HUES64 (cell line): ENCODE measurements around the gene ASPSCR1.
A peak's percentile ranks its signal among the peaks of the same experiment; 100 is the strongest.

Source experiments
- H3K27ac ChIP-seq: 2 replicates; pipeline ENCODE4 v1.7.0; 2013; ENCODE audit warnings: low read depth, low read length, inconsistent platforms
- H3K27me3 ChIP-seq: 2 replicates; pipeline ENCODE4 v1.6.1; 2013; ENCODE audit warnings: mild to moderate bottlenecking, low read length; ENCODE audit not compliant: insufficient read depth
- H3K36me3 ChIP-seq: 2 replicates; pipeline ENCODE4 v1.6.1; 2013; ENCODE audit warnings: mild to moderate bottlenecking, low read length; ENCODE audit not compliant: insufficient read depth
- H3K4me1 ChIP-seq: 2 replicates; pipeline ENCODE4 v1.6.1; 2013; ENCODE audit warnings: mild to moderate bottlenecking, low read length, moderate library complexity; ENCODE audit not compliant: insufficient read depth
- H3K4me3 ChIP-seq: 2 replicates; pipeline ENCODE4 v1.5.1; 2013; ENCODE audit warnings: mild to moderate bottlenecking, low read length, moderate library complexity
- H3K9ac ChIP-seq: 2 replicates; pipeline ENCODE4 v1.6.1; 2013; ENCODE audit warnings: mild to moderate bottlenecking, low read depth, low read length
- H3K9me3 ChIP-seq: 2 replicates; pipeline ENCODE4 v1.6.1; 2013; ENCODE audit warnings: low read depth, low read length; ENCODE audit not compliant: insufficient read depth
- WGBS: fragments of 150-250, 120-280 bp; methylation state at CpG from one replicate; pipeline ENCODE4 v1.1.7; 2013; ENCODE audit warnings: missing lambda C conversion rate; 5-methylcytosine and 5-hydroxymethylcytosine counted together

The ASPSCR1 gene

DNA sequence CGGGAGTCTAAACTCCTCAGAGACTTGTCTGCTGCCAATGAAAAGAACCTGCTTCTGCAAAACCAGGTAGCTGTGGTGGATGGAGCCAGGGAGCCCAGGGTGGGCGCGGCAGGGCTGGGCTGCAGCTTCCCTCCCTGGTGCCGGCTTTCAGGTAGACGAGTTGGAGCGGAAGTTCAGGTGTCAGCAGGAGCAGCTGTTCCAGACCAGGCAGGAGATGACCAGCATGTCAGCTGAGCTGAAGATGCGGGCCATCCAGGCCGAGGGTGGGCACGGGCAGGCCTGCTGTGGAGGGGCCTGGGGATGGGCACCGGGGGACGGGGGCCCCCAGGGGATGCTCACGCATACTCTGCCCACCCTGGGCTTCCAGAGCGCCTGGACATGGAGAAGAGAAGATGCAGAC is 50.8 kb downstream of the ASPSCR1 start:
- no peak overlapping the region for H3K27ac ChIP-seq
- H3K9ac ChIP-seq = no peak overlapping the region
- no peaks in the 10 kb centered on the region for H3K36me3 ChIP-seq
- H3K4me3 ChIP-seq = no peak overlapping the region
- H3K4me1 ChIP-seq = 0 out of 2 replicates have a peak, but pooled peaks cover 5% of the 10 kb centered on the region
- no peaks in the 10 kb centered on the region for H3K9me3 ChIP-seq
- H3K27me3 ChIP-seq = 0 out of 2 replicates have a peak, but pooled peaks cover 6% of the 10 kb centered on the region
- 97% methylated on average over 13 of the region's 13 CpGs for WGBS

DNA sequence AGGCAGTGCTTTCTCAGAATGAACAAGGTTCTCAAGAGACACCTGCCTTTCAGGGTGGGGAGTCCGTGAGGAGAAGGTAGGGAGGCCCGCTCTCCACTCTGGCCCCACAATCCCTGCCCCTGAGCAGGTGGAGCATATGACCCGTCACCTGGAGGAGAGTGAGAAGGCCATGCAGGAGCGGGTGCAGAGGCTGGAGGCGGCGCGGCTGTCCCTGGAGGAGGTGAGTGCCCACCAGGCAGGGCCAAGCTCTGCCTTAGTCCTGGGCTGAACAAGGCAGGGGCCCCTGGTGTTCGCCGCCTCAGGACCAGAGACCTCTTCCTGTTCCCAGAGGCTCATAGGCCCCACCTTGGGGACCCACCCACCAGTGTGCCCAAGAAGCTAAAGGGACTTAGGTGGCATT is 51.5 kb downstream of the ASPSCR1 start:
- Histone ChIP-seq H3K36me3 (no peaks in the 10 kb centered on the region), H3K27ac (no peak overlapping the region), H3K9ac (no peak overlapping the region), H3K27me3 (0 out of 2 replicates have a peak, but pooled peaks cover 4% of the 10 kb centered on the region), H3K4me1 (0 out of 2 replicates have a peak, but pooled peaks cover 5% of the 10 kb centered on the region), H3K9me3 (no peaks in the 10 kb centered on the region), H3K4me3 (no peak overlapping the region)
- WGBS = 94% methylated on average over 9 of the region's 9 CpGs

DNA sequence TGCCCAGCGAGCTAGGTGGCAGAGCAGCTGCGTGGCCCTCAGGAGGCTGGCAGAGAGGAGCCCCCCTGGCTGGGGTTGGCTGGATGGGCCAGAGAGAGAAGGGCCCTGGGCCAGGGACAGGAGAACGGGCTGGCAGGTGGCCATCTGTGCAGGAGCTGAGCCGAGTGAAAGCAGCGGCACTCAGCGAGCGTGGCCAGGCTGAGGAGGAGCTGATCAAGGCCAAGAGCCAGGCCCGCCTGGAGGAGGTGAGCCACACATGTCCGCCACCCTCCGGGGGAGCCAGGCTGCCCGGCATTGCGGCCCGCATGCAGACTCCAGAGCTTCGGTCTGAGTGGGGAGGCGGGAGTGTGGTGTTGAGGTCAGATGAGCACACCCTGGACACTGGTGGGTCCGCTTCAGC is 52.0 kb downstream of the ASPSCR1 start:
- H3K27ac ChIP-seq = no peak overlapping the region
- H3K9ac ChIP-seq = no peak overlapping the region
- WGBS = 94% methylated on average over 16 of the region's 16 CpGs
- no peaks in the 10 kb centered on the region for H3K9me3 ChIP-seq
- H3K27me3 ChIP-seq = 0 out of 2 replicates have a peak, but pooled peaks cover under 1% of the 10 kb centered on the region
- H3K4me1 ChIP-seq = 0 out of 2 replicates have a peak, but pooled peaks cover 5% of the 10 kb centered on the region
- no peaks in the 10 kb centered on the region for H3K36me3 ChIP-seq
- no peak overlapping the region for H3K4me3 ChIP-seq

DNA sequence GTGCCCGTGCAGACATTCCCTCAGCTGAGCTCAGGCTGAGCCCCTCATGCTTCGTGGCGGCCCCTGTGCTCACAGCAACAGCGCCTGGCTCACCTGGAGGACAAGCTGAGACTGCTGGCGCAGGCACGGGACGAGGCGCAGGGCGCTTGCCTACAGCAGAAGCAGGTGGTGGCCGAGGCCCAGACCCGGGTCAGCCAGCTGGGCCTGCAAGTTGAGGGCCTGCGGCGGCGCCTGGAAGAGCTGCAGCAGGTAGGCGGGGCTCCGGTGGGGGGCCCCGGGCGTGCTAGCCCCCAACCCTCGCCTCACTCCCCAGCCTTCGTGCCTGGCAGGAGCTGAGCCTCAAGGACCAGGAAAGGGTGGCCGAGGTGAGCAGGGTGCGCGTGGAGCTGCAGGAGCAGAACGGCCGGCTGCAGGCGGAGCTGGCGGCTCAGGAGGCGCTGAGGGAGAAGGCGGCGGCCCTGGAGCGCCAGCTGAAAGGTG is 52.6 kb downstream of the ASPSCR1 start:
- H3K9ac ChIP-seq = no peak overlapping the region
- peak overlapping the region; percentile 8; the same call in 1 of the 2 replicates for H3K4me3 ChIP-seq
- no peaks in the 10 kb centered on the region for H3K9me3 ChIP-seq
- 70% methylated on average over 31 of the region's 31 CpGs for WGBS
- H3K27me3 ChIP-seq = no peaks in the 10 kb centered on the region
- no peaks in the 10 kb centered on the region for H3K36me3 ChIP-seq
- no peak overlapping the region for H3K27ac ChIP-seq
- H3K4me1 ChIP-seq = 0 out of 2 replicates have a peak, but pooled peaks cover 5% of the 10 kb centered on the region

DNA sequence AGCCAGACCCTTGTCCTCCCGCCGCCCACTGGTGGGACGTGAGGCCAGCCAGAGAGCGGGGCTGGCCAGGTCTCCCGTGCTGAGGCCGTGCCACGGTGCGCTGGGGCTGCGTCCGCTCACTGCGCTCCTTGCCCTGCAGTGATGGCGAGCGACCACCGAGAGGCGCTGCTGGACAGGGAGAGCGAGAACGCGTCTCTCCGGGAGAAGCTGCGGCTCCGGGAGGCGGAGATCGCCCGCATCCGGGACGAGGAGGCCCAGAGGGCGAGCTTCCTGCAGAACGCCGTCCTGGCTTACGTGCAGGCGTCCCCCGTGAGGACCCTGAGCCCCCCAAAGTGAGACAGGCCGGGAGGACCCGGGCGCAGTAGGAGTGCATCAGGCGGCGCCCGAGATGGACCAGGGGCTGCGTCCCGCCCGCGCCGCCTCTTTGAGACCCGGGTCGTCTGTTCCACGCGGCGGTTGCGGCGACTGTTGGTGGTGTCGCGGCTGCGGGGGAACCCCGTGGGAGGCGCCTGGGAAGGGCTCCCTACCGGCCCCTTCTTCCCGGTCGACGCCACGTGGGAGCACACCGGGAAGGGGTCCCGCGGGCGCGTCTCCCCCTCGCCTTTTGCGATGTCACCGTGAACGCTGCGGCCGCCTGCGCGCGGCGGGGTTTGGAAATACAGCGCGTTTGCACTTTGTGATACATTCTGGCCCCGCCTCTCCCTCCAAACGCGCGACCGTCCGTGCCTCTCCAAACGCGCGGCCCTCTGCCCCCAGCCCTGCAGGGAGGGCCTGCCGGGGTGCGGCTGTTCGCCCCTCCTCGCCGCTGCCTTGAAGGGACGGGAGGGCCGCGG is 53.3 kb downstream of the ASPSCR1 start:
- H3K36me3 ChIP-seq = no peaks in the 10 kb centered on the region
- H3K4me3 ChIP-seq = peak overlapping the region; percentile 60
- peak overlapping the region; percentile 65 for H3K9ac ChIP-seq
- no peak overlapping the region for H3K27ac ChIP-seq
- H3K9me3 ChIP-seq = no peaks in the 10 kb centered on the region
- whole genome bisulfite sequencing = 1% methylated on average over 94 of the region's 94 CpGs
- H3K4me1 ChIP-seq = 0 out of 2 replicates have a peak, but pooled peaks cover 5% of the 10 kb centered on the region
- H3K27me3 ChIP-seq = no peaks in the 10 kb centered on the region

DNA sequence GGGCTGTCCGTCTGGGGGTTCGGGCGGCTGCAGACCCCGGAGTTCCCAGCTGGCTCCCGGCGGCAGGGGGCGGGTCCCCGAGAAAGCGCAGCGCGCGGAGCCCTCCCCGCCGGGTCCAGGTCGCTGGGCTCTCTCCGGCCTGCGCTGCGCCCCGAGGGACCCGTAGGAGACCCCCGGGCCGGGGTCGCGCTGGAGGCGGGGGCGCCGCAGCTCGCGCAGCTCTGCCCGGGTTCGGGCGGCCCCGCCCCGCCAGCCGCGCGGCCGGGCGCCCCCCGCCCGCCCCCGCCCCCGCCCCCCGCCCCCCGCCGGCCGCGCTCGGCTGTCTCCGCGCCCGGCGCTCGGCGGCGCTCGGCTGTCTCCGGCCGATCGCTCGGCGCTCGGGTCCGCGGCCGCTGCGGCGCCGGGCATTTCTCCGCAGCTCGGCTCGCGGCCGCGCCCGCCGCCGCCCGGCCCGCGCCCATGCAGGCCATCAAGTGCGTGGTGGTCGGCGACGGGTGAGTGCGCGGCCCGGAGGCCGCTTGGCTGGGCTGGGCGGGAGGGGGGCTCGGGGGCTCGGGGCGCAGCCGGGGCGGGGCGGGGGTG is 54.0 kb downstream of the ASPSCR1 start, which contains the start of gene RAC3:
RAC3 (plus strand) TSS at position 376 of the 582 bp plus-strand sequence; CDS start at position 460, 84 bp downstream.
- H3K4me3 ChIP-seq = peak within 1 kb of the TSS; percentile 77
- no peaks in the 10 kb centered on the region for H3K27me3 ChIP-seq
- no peaks in the 10 kb centered on the region for H3K36me3 ChIP-seq
- WGBS = under 1% methylated on average over 76 of the region's 96 CpGs
- no peaks in the 10 kb centered on the region for H3K9me3 ChIP-seq
- no peak within 1 kb of the TSS for H3K27ac ChIP-seq
- 0 out of 2 replicates have a peak, but pooled peaks cover 5% of the 10 kb centered on the region for H3K4me1 ChIP-seq
- peak within 1 kb of the TSS; percentile 66 for H3K9ac ChIP-seq

DNA sequence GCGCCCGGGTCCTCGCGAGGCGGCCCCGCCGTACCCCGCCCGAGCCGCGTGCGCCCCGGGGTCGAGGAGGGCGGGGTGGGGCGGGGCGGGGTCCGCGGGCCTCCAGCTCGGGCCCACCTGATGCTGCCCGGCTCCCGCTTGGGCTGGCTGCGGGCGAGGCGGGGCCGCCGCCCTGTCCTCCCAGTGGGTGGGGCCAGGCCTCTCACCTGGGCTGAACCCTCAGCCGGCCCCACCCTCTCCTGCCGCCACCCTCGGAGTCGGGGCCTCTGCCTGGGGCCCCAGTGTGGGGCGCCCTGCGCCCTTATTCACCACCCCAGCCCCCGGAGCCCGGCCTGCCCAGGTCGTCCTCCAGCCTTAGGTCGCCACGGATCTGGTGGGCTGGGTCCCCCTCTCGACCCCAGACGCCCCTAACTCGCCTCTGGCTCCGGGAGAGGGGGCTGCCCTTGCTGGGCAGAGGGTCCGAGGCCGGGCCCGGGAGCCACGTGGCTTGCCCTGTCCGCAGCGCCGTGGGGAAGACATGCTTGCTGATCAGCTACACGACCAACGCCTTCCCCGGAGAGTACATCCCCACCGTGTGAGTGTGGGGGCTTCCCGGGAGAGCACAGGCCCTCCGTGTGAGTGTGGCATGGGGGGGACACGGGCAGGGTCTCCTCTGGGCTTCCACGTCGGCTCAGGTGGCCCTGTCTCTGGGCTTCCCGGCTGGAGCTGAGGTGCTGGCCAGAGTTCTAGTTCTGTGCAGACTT is 54.6 kb downstream of the ASPSCR1 start:
- Histone ChIP-seq H3K4me1 (0 out of 2 replicates have a peak, but pooled peaks cover 5% of the 10 kb centered on the region), H3K4me3 (peak overlapping the region; percentile 77), H3K27me3 (no peaks in the 10 kb centered on the region), H3K9me3 (no peaks in the 10 kb centered on the region), H3K9ac (peak overlapping the region; percentile 66), H3K36me3 (no peaks in the 10 kb centered on the region), H3K27ac (no peak overlapping the region)
- WGBS = 8% methylated on average over 55 of the region's 59 CpGs

DNA sequence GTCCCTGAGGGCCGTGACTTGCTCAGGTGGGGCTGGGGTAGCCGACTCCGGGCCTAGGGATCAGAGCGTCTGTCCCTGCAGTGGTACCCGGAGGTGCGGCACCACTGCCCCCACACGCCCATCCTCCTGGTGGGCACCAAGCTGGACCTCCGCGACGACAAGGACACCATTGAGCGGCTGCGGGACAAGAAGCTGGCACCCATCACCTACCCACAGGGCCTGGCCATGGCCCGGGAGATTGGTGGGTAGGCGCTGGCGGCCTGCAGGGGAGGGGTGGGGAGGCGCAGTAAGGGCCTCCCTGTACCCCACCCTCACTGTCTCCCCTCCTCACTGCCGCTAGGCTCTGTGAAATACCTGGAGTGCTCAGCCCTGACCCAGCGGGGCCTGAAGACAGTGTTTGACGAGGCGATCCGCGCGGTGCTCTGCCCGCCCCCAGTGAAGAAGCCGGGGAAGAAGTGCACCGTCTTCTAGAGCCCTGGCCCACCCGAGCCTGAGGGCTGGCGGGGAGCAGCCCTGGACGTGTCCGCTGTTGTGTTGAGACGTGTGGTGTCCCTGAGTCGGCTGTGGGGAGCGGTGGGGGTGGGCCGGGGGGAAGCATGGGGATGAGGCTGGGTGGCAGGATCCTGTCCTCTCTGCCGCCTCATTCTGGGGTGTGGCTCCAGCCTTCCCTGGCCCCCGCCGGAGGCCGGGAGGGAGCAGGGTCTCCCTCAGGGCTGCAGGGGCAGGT is 56.1 kb downstream of the ASPSCR1 start:
- Histone ChIP-seq H3K27me3 (no peaks in the 10 kb centered on the region), H3K9me3 (no peaks in the 10 kb centered on the region), H3K4me3 (no peak overlapping the region), H3K4me1 (peaks cover 9% of the 10 kb centered on the region; the same call in 1 of the 2 replicates), H3K27ac (no peak overlapping the region), H3K9ac (no peak overlapping the region), H3K36me3 (no peaks in the 10 kb centered on the region)
- 92% methylated on average over 38 of the region's 38 CpGs for WGBS

DNA sequence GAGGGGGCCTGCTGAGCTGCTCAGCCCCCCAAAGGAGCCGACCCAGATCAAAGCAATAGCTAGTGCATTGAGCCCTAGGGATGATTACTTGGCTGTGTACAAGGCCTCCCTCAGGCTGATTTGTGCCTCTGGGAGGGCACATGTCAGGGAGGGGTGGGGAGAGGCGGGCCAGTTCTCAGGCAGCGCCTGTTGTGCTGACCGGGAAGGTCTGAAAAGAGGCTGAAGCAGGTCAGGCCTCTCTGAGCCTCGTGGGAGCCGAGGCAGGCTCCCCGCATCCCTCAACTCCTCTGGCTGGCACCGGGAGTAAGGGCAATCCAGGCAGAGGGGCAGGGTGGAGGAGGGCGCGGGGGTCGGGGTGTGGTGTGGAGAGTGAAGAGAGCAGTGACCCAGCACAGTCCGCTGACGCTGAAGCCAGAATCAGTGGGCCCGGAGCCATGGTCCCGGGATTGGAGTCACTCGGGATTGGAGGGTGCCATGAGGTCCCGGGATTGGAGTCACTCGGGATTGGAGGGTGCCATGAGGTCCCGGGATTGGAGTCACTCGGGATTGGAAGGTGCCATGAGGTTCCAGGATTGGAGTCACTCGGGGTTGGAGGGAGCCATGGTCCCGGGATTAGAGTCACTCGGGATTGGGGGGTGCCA is 57.1 kb downstream of the ASPSCR1 start:
- Histone ChIP-seq H3K9ac (no peak overlapping the region), H3K36me3 (no peaks in the 10 kb centered on the region), H3K4me1 (peaks cover 9% of the 10 kb centered on the region; the same call in 1 of the 2 replicates), H3K27me3 (no peaks in the 10 kb centered on the region), H3K4me3 (no peak overlapping the region), H3K27ac (no peak overlapping the region), H3K9me3 (no peaks in the 10 kb centered on the region)
- WGBS = 78% methylated on average over 23 of the region's 23 CpGs

DNA sequence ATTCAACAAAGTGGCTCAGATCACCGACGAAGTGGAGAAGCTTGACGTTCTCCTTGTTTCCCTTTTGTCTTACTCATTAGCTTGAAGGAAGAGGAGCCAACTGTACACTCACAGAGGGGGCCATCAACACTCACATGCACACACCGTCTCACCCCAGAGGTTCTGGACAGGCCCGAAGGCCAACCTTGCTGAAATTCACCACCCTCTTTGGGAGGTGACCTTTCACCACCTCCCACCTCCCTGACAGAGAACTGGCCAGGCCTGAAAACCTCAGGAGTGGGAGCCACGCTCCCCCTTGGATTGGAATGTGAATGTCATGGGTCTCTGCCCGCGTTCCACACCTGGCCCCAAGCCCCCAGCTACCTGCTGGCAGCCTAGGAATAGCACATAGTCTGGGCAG is 58.1 kb downstream of the ASPSCR1 start:
- peaks cover 9% of the 10 kb centered on the region; the same call in 1 of the 2 replicates for H3K4me1 ChIP-seq
- no peaks in the 10 kb centered on the region for H3K27me3 ChIP-seq
- 92% methylated on average over 8 of the region's 8 CpGs for WGBS
- no peaks in the 10 kb centered on the region for H3K36me3 ChIP-seq
- H3K27ac ChIP-seq = no peak overlapping the region
- no peak overlapping the region for H3K4me3 ChIP-seq
- no peak overlapping the region for H3K9ac ChIP-seq
- no peaks in the 10 kb centered on the region for H3K9me3 ChIP-seq
